HEK293T (cell line): Measurements from ENCODE around the gene CFAP157.

Source experiments
- CTBP1 ChIP-seq: fragments of 450-650 bp; IDR thresholded peaks from 2 replicates; pipeline ENCODE4 v1.6.1; 2016; ENCODE audit warnings: borderline replicate concordance
- FOXK2 ChIP-seq: fragments of 450-650 bp; IDR thresholded peaks from 2 replicates; pipeline ENCODE4 v1.6.1; 2016; ENCODE audit warnings: mild to moderate bottlenecking
- NFRKB ChIP-seq: fragments of 450-650 bp; IDR thresholded peaks from 2 replicates; pipeline ENCODE4 v1.6.1; 2016; ENCODE audit warnings: mild to moderate bottlenecking, moderate library complexity
- SP1 ChIP-seq: fragments of 450-650 bp; IDR thresholded peaks from 2 replicates; pipeline ENCODE4 v1.6.1; 2017

GRCh38 chr9:127761491-127761956 is 54.7 kb downstream of the CFAP157 start:
- TF ChIP-seq NFRKB (no peak), FOXK2 (no peak), CTBP1 (no peak), SP1 (no peak)
